ENCODE measurements around the gene CFDP1.

DNA sequence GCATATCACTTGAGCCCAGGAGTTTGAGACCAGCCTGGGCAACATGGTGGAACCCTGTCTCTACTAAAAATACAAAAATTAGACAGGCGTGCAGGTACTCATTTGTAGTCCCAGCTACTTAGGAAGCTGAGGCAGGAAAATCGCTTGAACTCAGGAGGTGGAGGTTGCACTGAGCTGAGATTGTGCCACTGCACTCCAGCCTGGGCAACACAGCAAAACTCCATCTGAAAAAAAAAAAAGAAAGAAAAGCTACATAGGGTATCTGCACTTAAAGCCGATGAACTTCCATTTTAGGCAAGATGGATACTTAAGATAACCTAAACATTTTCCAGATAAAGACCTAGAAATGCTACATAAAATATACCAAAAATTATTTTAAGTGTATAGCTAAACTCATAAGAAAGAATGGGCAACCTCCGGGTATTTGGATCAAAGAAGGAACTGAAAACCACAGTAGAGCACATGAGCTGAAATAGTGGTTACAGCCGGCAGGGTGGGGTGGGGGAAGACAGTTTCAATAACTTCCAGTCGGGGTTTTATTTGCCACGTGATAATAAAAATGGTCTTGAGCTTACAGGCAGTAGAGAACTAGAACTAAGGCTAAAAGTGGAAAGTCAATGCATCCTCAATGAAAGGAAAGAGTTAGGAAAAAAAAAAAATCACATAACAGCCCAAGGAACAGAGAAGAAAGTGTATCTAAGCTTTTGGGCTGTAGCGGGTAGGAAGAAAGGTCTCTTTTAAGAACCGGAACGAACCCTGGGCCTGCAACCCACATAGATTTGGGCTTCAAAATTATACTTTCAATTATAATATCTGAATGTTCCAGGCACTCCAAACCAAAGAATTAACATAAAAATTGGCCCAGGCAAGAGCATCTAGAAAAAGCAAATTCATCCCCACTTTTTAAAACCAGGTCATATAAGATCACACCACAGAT, 53.1 kb downstream of the CFDP1 start:
- TF ChIP-seq, protein P1, sequence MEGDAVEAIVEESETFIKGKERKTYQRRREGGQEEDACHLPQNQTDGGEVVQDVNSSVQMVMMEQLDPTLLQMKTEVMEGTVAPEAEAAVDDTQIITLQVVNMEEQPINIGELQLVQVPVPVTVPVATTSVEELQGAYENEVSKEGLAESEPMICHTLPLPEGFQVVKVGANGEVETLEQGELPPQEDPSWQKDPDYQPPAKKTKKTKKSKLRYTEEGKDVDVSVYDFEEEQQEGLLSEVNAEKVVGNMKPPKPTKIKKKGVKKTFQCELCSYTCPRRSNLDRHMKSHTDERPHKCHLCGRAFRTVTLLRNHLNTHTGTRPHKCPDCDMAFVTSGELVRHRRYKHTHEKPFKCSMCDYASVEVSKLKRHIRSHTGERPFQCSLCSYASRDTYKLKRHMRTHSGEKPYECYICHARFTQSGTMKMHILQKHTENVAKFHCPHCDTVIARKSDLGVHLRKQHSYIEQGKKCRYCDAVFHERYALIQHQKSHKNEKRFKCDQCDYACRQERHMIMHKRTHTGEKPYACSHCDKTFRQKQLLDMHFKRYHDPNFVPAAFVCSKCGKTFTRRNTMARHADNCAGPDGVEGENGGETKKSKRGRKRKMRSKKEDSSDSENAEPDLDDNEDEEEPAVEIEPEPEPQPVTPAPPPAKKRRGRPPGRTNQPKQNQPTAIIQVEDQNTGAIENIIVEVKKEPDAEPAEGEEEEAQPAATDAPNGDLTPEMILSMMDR (conservative IDR thresholded peaks at IDR 0.05 in 1 of 2, IDR thresholded peaks at IDR 0.05 in 1 of 2; ENCODE audit: low read depth in 1 of 2, low read length in 2 of 2), result no peak
- no peak for TF ChIP-seq EZH2 (IDR thresholded peaks at IDR 0.05; ENCODE audit: low read length, missing control alignments)

Data from fibroblast of lung (primary cell).